ENCODE measurements around the gene NFYC. TPM values are rescaled to one million over a fixed set of nuclear protein-coding genes. Genes with fewer than 3 reads are reported as not detected.
A peak's percentile ranks its signal among the peaks of the same experiment; 100 is the strongest.

The NFYC gene
- total RNA-seq, 1 experiment from 2014 or later: 46.5 TPM

GRCh38 chr1:40651138-40651857, 40.2 kb upstream of the NFYC start (continued):
- TF ChIP-seq CTCF (IDR thresholded peaks at IDR 0.05): no peak
- no peak for TF ChIP-seq TP53 (CRISPR knock-in tag; IDR thresholded peaks at IDR 0.05)
- no peak for TF ChIP-seq CDX4 (CRISPR knock-in tag; IDR thresholded peaks at IDR 0.05; ENCODE audit: borderline replicate concordance)
- no peak for TF ChIP-seq MXD4 (CRISPR knock-in tag; IDR thresholded peaks at IDR 0.05; ENCODE audit: borderline replicate concordance)

- ChIA-PET POLR2A (no interaction called here), CTCF (interaction anchor here (1.1 to 2.2 kb wide), 5 partner anchors 8 to 35 kb away, joined by 3 to 10 read pairs (median 5); partner anchors contain the start of gene RIMS3)
- TF ChIP-seq JUN (CRISPR knock-in tag; IDR thresholded peaks at IDR 0.05) (no peak), TCF7 (CRISPR knock-in tag; IDR thresholded peaks at IDR 0.05; ENCODE audit: low read depth) (no peak)
- H3K4me3 Mint-ChIP-seq: no peak overlapping the region
- H3K27me3 Mint-ChIP-seq (ENCODE audit: low read depth): no peaks in the 10 kb centered on the region
- no peaks in the 10 kb centered on the region for H3K9me3 Mint-ChIP-seq
- no peak for ATAC-seq
- H3K27ac Mint-ChIP-seq: no peak overlapping the region
- no peak for DNase-seq (ENCODE audit: low spot score)
- H3K36me3 Mint-ChIP-seq: no peaks in the 10 kb centered on the region
- H3K4me1 Mint-ChIP-seq: peaks cover 11% of the 10 kb centered on the region
Observed at GRCh38 chr1:40652468-40652867, 39.0 kb upstream of the NFYC start.

- no peaks in the 10 kb centered on the region for H3K9me3 Mint-ChIP-seq
- H3K4me1 Mint-ChIP-seq: peaks cover 11% of the 10 kb centered on the region
- DNase-seq (ENCODE audit: low spot score) (no peak), ATAC-seq (no peak)
- no peaks in the 10 kb centered on the region for H3K36me3 Mint-ChIP-seq
- ChIA-PET CTCF (interaction anchor here (0.8 to 2.2 kb wide), 6 partner anchors 12 to 196 kb away, joined by 3 to 10 read pairs (median 4); partner anchors contain the start of gene RIMS3), POLR2A (interaction anchor here (0.8 kb wide), 1 partner anchor 38 kb away, joined by 3 read pairs; the partner anchor contains the start of gene NFYC)
- TF ChIP-seq USF1 (CRISPR knock-in tag; IDR thresholded peaks at IDR 0.05) (no peak), NFATC4 (CRISPR knock-in tag; IDR thresholded peaks at IDR 0.05) (no peak), NR2C2 (CRISPR knock-in tag; IDR thresholded peaks at IDR 0.05) (no peak), KAT7 (CRISPR knock-in tag; IDR thresholded peaks at IDR 0.05; ENCODE audit: borderline replicate concordance) (no peak), JAZF1 (CRISPR knock-in tag; IDR thresholded peaks at IDR 0.05) (no peak), JUN (CRISPR knock-in tag; IDR thresholded peaks at IDR 0.05) (no peak), MLX (CRISPR knock-in tag; IDR thresholded peaks at IDR 0.05) (no peak)
- H3K4me3 Mint-ChIP-seq: no peak overlapping the region
- no peaks in the 10 kb centered on the region for H3K27me3 Mint-ChIP-seq (ENCODE audit: low read depth)
- no peak overlapping the region for H3K27ac Mint-ChIP-seq
Observed at GRCh38 chr1:40652979-40653378, 38.5 kb upstream of the NFYC start.

GRCh38 chr1:40653851-40654537, 37.5 kb upstream of the NFYC start:
- POLR2A ChIA-PET: interaction anchor here (0.8 to 1.2 kb wide), 2 partner anchors 10 to 37 kb away, joined by 3 to 4 read pairs; partner anchors contain the start of gene NFYC
- ATAC-seq (peak; percentile 58), DNase-seq (ENCODE audit: low spot score) (peak; percentile 78)
- Mint-ChIP-seq H3K4me1 (peaks cover 11% of the 10 kb centered on the region), H3K27ac (peak overlapping the region; percentile 18), H3K36me3 (no peaks in the 10 kb centered on the region), H3K9me3 (no peaks in the 10 kb centered on the region), H3K4me3 (peak overlapping the region; percentile 75), H3K27me3 (ENCODE audit: low read depth) (no peaks in the 10 kb centered on the region)
- CTCF ChIA-PET: interaction anchor here (0.8 to 1.9 kb wide), 5 partner anchors 15 to 195 kb away, joined by 3 to 5 read pairs (median 3); no protein-coding TSS in a partner anchor
- no peak for TF ChIP-seq ARID4B (CRISPR knock-in tag; IDR thresholded peaks at IDR 0.05; ENCODE audit: borderline replicate concordance)
- TF ChIP-seq ZNF281 (CRISPR knock-in tag; IDR thresholded peaks at IDR 0.05): peak; percentile 80; the same call in 1 of the 2 replicates
- no peak for TF ChIP-seq FOXP1 (CRISPR knock-in tag; IDR thresholded peaks at IDR 0.05; ENCODE audit: borderline replicate concordance)
- 0 out of 2 replicates have a peak, but pooled peaks have one; percentile 28 for TF ChIP-seq ZNF219 (CRISPR knock-in tag; IDR thresholded peaks at IDR 0.05; ENCODE audit: borderline replicate concordance)
